T-cell (primary cell): ENCODE measurements around the gene CELSR1. TPM values are rescaled to one million over a fixed set of nuclear protein-coding genes. Genes with fewer than 3 reads are reported as not detected.

Source experiments
- ATAC-seq, 4 experiments: fragments of 200-7000 bp in 3 of 4; fragments of 150-1000 bp in 1 of 4; cut with Tn5 transposase; replicated peaks in 1 of 4; 1 replicate in 3 of 4; 2 replicates in 1 of 4; pipeline ENCODE4 v1.10.0; 2021; ENCODE audit warnings: moderate library complexity in 3 of 4, mild to moderate bottlenecking in 2 of 4, moderate number of reproducible peaks in 1 of 4
- CTCF ChIA-PET, 2 donors: fragments of 300-600 bp; sonication (Branson Sonifier 250); formaldehyde crosslinking; loops; one replicate each; lab custom pipeline; 2022; ENCODE audit warnings: antibody characterized with exemption in 2 of 2; lab: Charles Lee
- POLR2A ChIA-PET, 2 donors: fragments of 300-600 bp; sonication (Branson Sonifier 250); formaldehyde crosslinking; loops; one replicate each; lab custom pipeline; 2022; ENCODE audit warnings: antibody characterized with exemption in 2 of 2; lab: Charles Lee
- DNase-seq, 35 experiments: peaks; one replicate each; pipeline versions ENCODE4 v3.0.0 to v3.0.0-alpha.2; 2013 to 2023
- H3K27ac ChIP-seq: one replicate; pipeline ENCODE4 v1.5.1; 2013; ENCODE audit warnings: low read length
- H3K27me3 ChIP-seq, 2 experiments: replicated peaks in 1 of 2; 1 replicate in 1 of 2; 2 replicates in 1 of 2; pipeline versions ENCODE4 v1.6.1 to v1.7.0; 2013; ENCODE audit warnings: low read length in 1 of 2, mixed read lengths in 1 of 2; ENCODE audit not compliant: control insufficient read depth in 2 of 2, insufficient read depth in 2 of 2; ENCODE audit errors: extremely low read depth in 1 of 2
- H3K36me3 ChIP-seq, 2 donors: 1 replicate in 1 of 2; 2 replicates in 1 of 2; pipeline versions ENCODE4 v1.6.1 to v1.7.0; 2013; ENCODE audit warnings: low read length in 1 of 2; ENCODE audit not compliant: control insufficient read depth in 2 of 2, insufficient read depth in 1 of 2; ENCODE audit errors: extremely low read depth in 1 of 2
- H3K4me1 ChIP-seq, 2 experiments: 1 replicate in 1 of 2; 2 replicates in 1 of 2; pipeline versions ENCODE4 v1.6.1 to v1.7.0; 2013; ENCODE audit warnings: low read length in 2 of 2, mixed read lengths in 1 of 2; ENCODE audit not compliant: insufficient read depth in 2 of 2, control insufficient read depth in 1 of 2; ENCODE audit errors: extremely low read depth in 1 of 2
- H3K4me3 ChIP-seq, 2 donors: 1 replicate in 1 of 2; 2 replicates in 1 of 2; pipeline versions ENCODE4 v1.5.1 to v1.7.0; 2013; ENCODE audit warnings: mild to moderate bottlenecking in 2 of 2, low read length in 1 of 2, moderate library complexity in 1 of 2; ENCODE audit not compliant: control insufficient read depth in 1 of 2; ENCODE audit errors: extremely low read depth in 1 of 2
- H3K9me3 ChIP-seq: 2 replicates; pipeline ENCODE4 v1.7.0; 2013
- H3K27ac Mint-ChIP-seq, 2 donors: one replicate each; pipeline ENCODE4 v1.8.0; 2020 to 2021; ENCODE audit warnings: mild to moderate bottlenecking in 2 of 2, mixed read lengths in 2 of 2
- H3K27me3 Mint-ChIP-seq, 2 donors: one replicate each; pipeline ENCODE4 v1.8.0; 2021 to 2022; ENCODE audit warnings: mixed read lengths in 2 of 2
- H3K36me3 Mint-ChIP-seq: one replicate; pipeline ENCODE4 v1.8.0; 2021; ENCODE audit warnings: mixed read lengths
- H3K4me1 Mint-ChIP-seq, 3 donors: one replicate each; pipeline ENCODE4 v1.8.0; 2020 to 2022; ENCODE audit warnings: mixed read lengths in 3 of 3, mild to moderate bottlenecking in 1 of 3
- H3K4me3 Mint-ChIP-seq, 3 donors: one replicate each; pipeline ENCODE4 v1.8.0; 2020 to 2022; ENCODE audit warnings: mild to moderate bottlenecking in 3 of 3, mixed read lengths in 3 of 3, moderate library complexity in 3 of 3
- H3K9me3 Mint-ChIP-seq, 3 donors: one replicate each; pipeline ENCODE4 v1.8.0; 2020 to 2022; ENCODE audit warnings: mixed read lengths in 3 of 3
- WGBS: methylation state at CpG from one replicate; pipeline ENCODE4 v1.1.5; 2013; ENCODE audit warnings: missing lambda C conversion rate; ENCODE audit not compliant: insufficient coverage; 5-methylcytosine and 5-hydroxymethylcytosine counted together
- total RNA-seq, 35 experiments: library from RNA in 6 of 35; stranded (reverse) in 6 of 35; fragments of 120-200 nt in 1 of 35; gene quantifications; one replicate each; pipeline versions ENCODE4 v1.2.1 to v1.2.4 and lab custom pipeline; 2013 to 2026

CELSR1 gene
- total RNA-seq, 5 donors from 2014 or later (not counting 1 experiment from before 2014, with no cell fraction given), result 1.1 to 2.7 (median 1.6) TPM

GRCh38 chr22:46482056-46482675, 55.3 kb downstream of the CELSR1 start:
- POLR2A ChIA-PET, result interaction anchor here in 1 of 2 donors (0.6 kb wide), 1 partner anchor 326 kb away, joined by 3 read pairs; no protein-coding TSS in a partner anchor
- peaks cover 10 to 17% of the 10 kb centered on the region in 2 donors for H3K27me3 Mint-ChIP-seq

DNA sequence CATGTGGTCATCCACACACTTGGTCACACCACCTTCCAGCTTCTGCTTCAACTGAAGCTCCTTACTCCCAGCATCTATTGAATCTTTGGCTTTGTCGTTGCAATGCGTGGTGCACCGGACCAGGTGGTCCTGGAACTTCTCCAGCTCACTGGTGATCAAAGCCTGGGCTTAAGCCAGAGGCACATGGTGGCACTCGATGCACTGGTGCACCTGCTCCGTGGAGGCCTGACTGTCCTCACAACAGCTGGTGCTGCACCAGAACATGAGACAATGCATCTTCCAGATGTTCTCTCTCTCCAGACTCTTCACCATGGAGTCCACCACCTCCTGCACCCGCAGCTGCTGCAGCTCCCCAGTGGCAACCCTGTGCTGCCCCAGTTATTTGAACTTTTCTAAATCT, 56.0 kb downstream of the CELSR1 start:
- Histone ChIP-seq H3K27me3 (peaks cover 0 to 34% of the 10 kb centered on the region in 2 experiments), H3K27ac (no peak overlapping the region), H3K4me1 (peaks cover 0 to 5% of the 10 kb centered on the region in 2 experiments), H3K36me3 (no peaks in the 10 kb centered on the region), H3K9me3 (no peaks in the 10 kb centered on the region), H3K4me3 (no peak overlapping the region)
- H3K27ac Mint-ChIP-seq, result no peak overlapping the region
- WGBS, result 72% methylated on average over 6 of the region's 6 CpGs
- H3K4me1 Mint-ChIP-seq, result peaks cover 7 to 12% (median 9%) of the 10 kb centered on the region in 3 donors
- peaks cover 6 to 20% of the 10 kb centered on the region in 2 donors for H3K27me3 Mint-ChIP-seq
- no peak for DNase-seq
- no peaks in the 10 kb centered on the region for H3K9me3 Mint-ChIP-seq
- POLR2A ChIA-PET, result no interaction called here
- CTCF ChIA-PET, result no interaction called here
- no peak for ATAC-seq
- no peak overlapping the region for H3K4me3 Mint-ChIP-seq
- H3K36me3 Mint-ChIP-seq, result no peaks in the 10 kb centered on the region

More at GRCh38 chr22:46482056-46482675, 55.3 kb downstream of the CELSR1 start:
- CTCF ChIA-PET, result no interaction called here
- no peak overlapping the region for H3K4me3 ChIP-seq
- DNase-seq (no peak), ATAC-seq (no peak)
- peaks cover 0 to 9% (median 6%) of the 10 kb centered on the region in 3 donors for H3K4me1 Mint-ChIP-seq
- no peak overlapping the region for H3K27ac Mint-ChIP-seq
- H3K36me3 Mint-ChIP-seq, result no peaks in the 10 kb centered on the region
- H3K27ac ChIP-seq, result no peak overlapping the region
- no peaks in the 10 kb centered on the region for H3K36me3 ChIP-seq
- no peaks in the 10 kb centered on the region for H3K9me3 ChIP-seq
- H3K27me3 ChIP-seq, result peaks cover 0 to 34% of the 10 kb centered on the region in 2 experiments
- H3K4me3 Mint-ChIP-seq, result no peak overlapping the region
- H3K4me1 ChIP-seq, result peaks cover 0 to 3% of the 10 kb centered on the region in 2 experiments
- 88% methylated on average over 4 of the region's 7 CpGs for WGBS
- H3K9me3 Mint-ChIP-seq, result no peaks in the 10 kb centered on the region

DNA sequence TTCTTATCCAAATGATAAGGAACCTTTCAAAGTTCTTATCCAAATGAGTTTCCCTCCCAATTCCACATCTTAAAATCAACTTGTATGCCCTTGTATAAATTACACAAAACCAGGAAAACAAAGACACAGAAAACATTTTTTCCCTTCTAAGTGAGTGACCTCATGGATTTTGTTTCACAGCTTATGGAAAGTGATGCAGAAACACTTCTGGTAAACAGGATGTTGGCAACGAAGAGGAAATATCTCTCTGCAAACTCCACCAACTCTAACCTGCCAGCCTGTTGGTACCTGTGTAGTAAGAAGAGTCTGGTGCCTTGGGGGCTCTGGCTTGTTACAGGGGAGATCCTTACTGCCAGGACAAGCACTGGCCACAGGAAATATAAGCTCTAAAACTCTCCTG, 57.0 kb downstream of the CELSR1 start:
- Histone ChIP-seq H3K9me3 (no peaks in the 10 kb centered on the region), H3K27me3 (peaks cover 0 to 37% of the 10 kb centered on the region in 2 experiments), H3K4me3 (no peak overlapping the region), H3K27ac (no peak overlapping the region), H3K4me1 (peaks cover 0 to 5% of the 10 kb centered on the region in 2 experiments), H3K36me3 (no peaks in the 10 kb centered on the region)
- Mint-ChIP-seq H3K9me3 (peaks cover 0 to 7% (median 0%) of the 10 kb centered on the region in 3 donors), H3K27ac (no peak overlapping the region), H3K4me1 (peaks cover 7 to 12% (median 9%) of the 10 kb centered on the region in 3 donors), H3K27me3 (peaks cover 6 to 25% of the 10 kb centered on the region in 2 donors), H3K36me3 (no peaks in the 10 kb centered on the region), H3K4me3 (no peak overlapping the region)
- CTCF ChIA-PET, result no interaction called here
- DNase-seq, result no peak
- WGBS, result no CpG with 5 or more reads among the region's 1 CpG
- POLR2A ChIA-PET, result no interaction called here
- no peak for ATAC-seq

DNA sequence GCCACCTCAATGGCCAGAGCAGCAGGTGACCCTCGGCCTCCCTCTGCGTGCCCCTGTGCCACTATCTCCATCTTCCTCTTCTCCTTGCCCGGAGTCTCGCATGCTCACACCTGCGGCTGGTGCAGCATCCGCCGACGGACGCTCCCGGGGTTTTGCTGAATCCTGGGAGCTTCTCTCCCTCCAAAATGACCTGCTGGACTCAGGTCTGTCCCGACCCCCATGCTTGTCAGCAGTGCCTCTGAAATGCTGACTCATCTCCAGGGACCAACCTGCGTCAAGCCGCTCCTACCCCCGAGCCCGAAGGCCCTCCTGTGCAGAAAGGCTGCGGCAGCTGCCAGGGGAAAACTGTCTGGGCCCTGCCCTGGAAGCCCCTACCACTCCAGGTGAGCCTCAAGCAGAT, 58.4 kb downstream of the CELSR1 start:
- WGBS, result 83% methylated on average over 16 of the region's 16 CpGs
- peaks cover 0 to 13% (median 0%) of the 10 kb centered on the region in 3 donors for H3K9me3 Mint-ChIP-seq
- no peak for ATAC-seq
- no peak overlapping the region for H3K27ac Mint-ChIP-seq
- peaks cover 7 to 12% (median 9%) of the 10 kb centered on the region in 3 donors for H3K4me1 Mint-ChIP-seq
- H3K36me3 Mint-ChIP-seq, result no peaks in the 10 kb centered on the region
- peaks cover 0 to 5% of the 10 kb centered on the region in 2 experiments for H3K4me1 ChIP-seq
- peaks cover 0 to 40% of the 10 kb centered on the region in 2 experiments for H3K27me3 ChIP-seq
- DNase-seq, result no peak
- H3K4me3 ChIP-seq, result no peak overlapping the region
- CTCF ChIA-PET, result no interaction called here
- no peak overlapping the region for H3K4me3 Mint-ChIP-seq
- no peak overlapping the region for H3K27ac ChIP-seq
- no peaks in the 10 kb centered on the region for H3K36me3 ChIP-seq
- H3K9me3 ChIP-seq, result no peaks in the 10 kb centered on the region
- POLR2A ChIA-PET, result no interaction called here
- peaks cover 6 to 33% of the 10 kb centered on the region in 2 donors for H3K27me3 Mint-ChIP-seq

GRCh38 chr22:46478083-46478551, 59.3 kb downstream of the CELSR1 start:
- peaks cover 7 to 9% (median 8%) of the 10 kb centered on the region in 3 donors for H3K4me1 Mint-ChIP-seq
- no peak overlapping the region for H3K27ac Mint-ChIP-seq
- H3K4me3 Mint-ChIP-seq, result no peak overlapping the region
- ChIA-PET POLR2A (no interaction called here), CTCF (no interaction called here)
- no peak for ATAC-seq
- Histone ChIP-seq H3K4me1 (peaks cover 0 to 5% of the 10 kb centered on the region in 2 experiments), H3K36me3 (no peaks in the 10 kb centered on the region), H3K27ac (no peak overlapping the region), H3K9me3 (no peaks in the 10 kb centered on the region), H3K4me3 (no peak overlapping the region), H3K27me3 (peaks cover 0 to 43% of the 10 kb centered on the region in 2 experiments)
- H3K9me3 Mint-ChIP-seq, result peaks cover 0 to 13% (median 0%) of the 10 kb centered on the region in 3 donors
- no peak for DNase-seq
- 85% methylated on average over 12 of the region's 17 CpGs for WGBS
- H3K27me3 Mint-ChIP-seq, result peaks cover 6 to 32% of the 10 kb centered on the region in 2 donors
- no peaks in the 10 kb centered on the region for H3K36me3 Mint-ChIP-seq

DNA sequence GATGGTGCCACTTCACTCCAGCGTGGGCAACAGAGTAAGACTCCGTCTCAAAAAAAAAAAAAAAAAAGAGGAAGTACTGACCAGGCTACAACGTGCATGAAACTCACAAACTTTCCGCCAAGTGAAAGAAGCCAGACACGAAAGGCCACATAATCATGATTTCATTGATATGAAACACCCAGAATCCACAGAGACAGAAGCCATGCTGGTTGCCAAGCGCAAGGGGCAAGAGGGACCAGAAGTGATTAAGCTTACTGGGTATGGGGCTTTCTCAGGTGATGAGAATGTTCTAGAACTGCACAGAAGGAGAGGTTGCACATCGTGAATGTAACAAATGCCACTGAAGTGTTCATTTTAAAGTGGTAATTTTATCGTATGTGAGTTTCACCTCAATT, 60.9 kb downstream of the CELSR1 start:
- H3K4me1 ChIP-seq, result peaks cover 0 to 2% of the 10 kb centered on the region in 2 experiments
- H3K27me3 Mint-ChIP-seq, result peaks cover 6 to 34% of the 10 kb centered on the region in 2 donors
- H3K27me3 ChIP-seq, result peaks cover 0 to 46% of the 10 kb centered on the region in 2 experiments
- H3K4me3 Mint-ChIP-seq, result peak overlapping the region in 1 of 3 donors; percentile 30
- no peaks in the 10 kb centered on the region for H3K36me3 ChIP-seq
- ChIA-PET POLR2A (no interaction called here), CTCF (no interaction called here)
- H3K4me1 Mint-ChIP-seq, result peaks cover 7 to 8% (median 7%) of the 10 kb centered on the region in 3 donors
- H3K27ac ChIP-seq, result no peak overlapping the region
- DNase-seq (peak in 3 of 35 experiments; percentile 5 to 18 (median 15)), ATAC-seq (peak in 1 of 4 experiments; percentile 34)
- peaks cover 0 to 13% (median 0%) of the 10 kb centered on the region in 3 donors for H3K9me3 Mint-ChIP-seq
- no peaks in the 10 kb centered on the region for H3K36me3 Mint-ChIP-seq
- H3K4me3 ChIP-seq, result no peak overlapping the region
- WGBS, result 40% methylated on average over 1 of the region's 8 CpGs
- no peaks in the 10 kb centered on the region for H3K9me3 ChIP-seq
- H3K27ac Mint-ChIP-seq, result peak overlapping the region in 1 of 2 donors; percentile 56
